GM12892 (cell line): ENCODE data around the gene SCAMP1.

Experiments used
- POLR2A ChIP-seq: IDR thresholded peaks from 2 replicates; pipeline ENCODE4 v1.6.1; 2011; ENCODE audit warnings: low read depth, low read length, control low read depth
- TAF1 ChIP-seq: IDR thresholded peaks from 2 replicates; pipeline ENCODE4 v1.6.1; 2011; ENCODE audit warnings: low read depth, mild to moderate bottlenecking, control low read depth, low read length, borderline replicate concordance

- TF ChIP-seq POLR2A (no peak), TAF1 (no peak)
These were observed 660 bp downstream of the SCAMP1 start for GRCh38 chr5:78360924-78361630.
